HepG2 (cell line): ENCODE results near the gene GADD45GIP1. TPM values are rescaled to one million over a fixed set of nuclear protein-coding genes. Genes with fewer than 3 reads are reported as not detected.

ENCODE experiments used
- EED ChIP-seq: sonication (generic); formaldehyde crosslinking; IDR thresholded peaks from 2 replicates; pipeline ENCODE4 v1.5.0; 2020; ENCODE audit warnings: mild to moderate bottlenecking, missing genetic modification reagents
- JUNB ChIP-seq: sonication (generic); formaldehyde crosslinking; IDR thresholded peaks from 2 replicates; pipeline ENCODE4 v1.8.0; 2022; ENCODE audit warnings: missing genetic modification reagents, mild to moderate bottlenecking, borderline replicate concordance
- MBNL3 ChIP-seq: fragments of 250-450 bp; sonication (Bioruptor Pico); conservative IDR thresholded peaks from 2 replicates; pipeline ENCODE4 v1.8.0; 2022; ENCODE audit warnings: mild to moderate bottlenecking, inconsistent platforms
- MYNN ChIP-seq: sonication (generic); formaldehyde crosslinking; IDR thresholded peaks from 2 replicates; pipeline ENCODE4 v1.4.0; 2020; ENCODE audit warnings: mild to moderate bottlenecking, low read depth, missing genetic modification reagents
- NFE2L1 ChIP-seq: sonication (generic); formaldehyde crosslinking; IDR thresholded peaks from 2 replicates; pipeline ENCODE4 v1.4.0; 2020; ENCODE audit warnings: missing genetic modification reagents, mild to moderate bottlenecking, borderline replicate concordance
- NFIC ChIP-seq: IDR thresholded peaks from 2 replicates; pipeline ENCODE4 v1.6.1; 2012; ENCODE audit warnings: mild to moderate bottlenecking, low read length, inconsistent platforms
- TSC22D2 ChIP-seq: sonication (generic); formaldehyde crosslinking; IDR thresholded peaks from 2 replicates; pipeline ENCODE4 v1.5.1; 2020; ENCODE audit warnings: missing genetic modification reagents, mild to moderate bottlenecking, borderline replicate concordance
- YEATS4 ChIP-seq: sonication (generic); formaldehyde crosslinking; IDR thresholded peaks from 2 replicates; pipeline ENCODE4 v1.4.0; 2020; ENCODE audit warnings: missing genetic modification reagents, borderline replicate concordance
- ZC3H13 ChIP-seq: sonication (generic); formaldehyde crosslinking; IDR thresholded peaks from 2 replicates; pipeline ENCODE4 v1.8.1; 2023; ENCODE audit warnings: mild to moderate bottlenecking, missing genetic modification reagents, moderate library complexity
- ZNF136 ChIP-seq: sonication (generic); formaldehyde crosslinking; IDR thresholded peaks from 2 replicates; pipeline ENCODE4 v1.8.1; 2022; ENCODE audit warnings: low read depth, mild to moderate bottlenecking, moderate library complexity, missing genetic modification reagents
- ZNF230 ChIP-seq: sonication (generic); formaldehyde crosslinking; IDR thresholded peaks from 2 replicates; pipeline ENCODE4 v1.4.0; 2020; ENCODE audit warnings: mild to moderate bottlenecking, missing genetic modification reagents
- ZNF333 ChIP-seq: sonication (generic); formaldehyde crosslinking; IDR thresholded peaks from 2 replicates; pipeline ENCODE4 v1.4.0; 2020; ENCODE audit warnings: mild to moderate bottlenecking, missing genetic modification reagents, borderline replicate concordance
- ZNF484 ChIP-seq: sonication (generic); formaldehyde crosslinking; IDR thresholded peaks from 2 replicates; pipeline ENCODE4 v1.5.1; 2020; ENCODE audit warnings: mild to moderate bottlenecking, low read depth, missing genetic modification reagents, borderline replicate concordance
- ZNF549 ChIP-seq: sonication (generic); formaldehyde crosslinking; IDR thresholded peaks from 2 replicates; pipeline ENCODE4 v1.5.0; 2020; ENCODE audit warnings: missing genetic modification reagents
- ZNF772 ChIP-seq: sonication (generic); formaldehyde crosslinking; IDR thresholded peaks from 2 replicates; pipeline ENCODE4 v1.5.0; 2020; ENCODE audit warnings: mild to moderate bottlenecking, missing genetic modification reagents
- polyA plus RNA-seq, 8 experiments: library from polyadenylated mRNA; depleted of rRNA in 3 of 8; stranded (reverse) in 7 of 8; unstranded in 1 of 8; fragments of >200 nt; fragmentation: Illumina TruSeq in 4 of 8; extraction: Trizol in 4 of 8; gene quantifications; 2 replicates each; pipeline versions ENCODE4 v1.2.1 to v1.2.3, GENCODE V29; 2011 to 2016; ENCODE audit warnings: low read depth in 4 of 8, missing spikeins in 1 of 8, mixed read lengths in 1 of 8; ENCODE audit not compliant: insufficient read depth in 1 of 8
- total RNA-seq, 5 experiments: library from RNA; depleted of rRNA; stranded (reverse); fragments of >200 nt; fragmentation: Illumina TruSeq; extraction: Trizol; gene quantifications; 2 replicates each; pipeline ENCODE4 v1.2.3, GENCODE V29; 2016; ENCODE audit warnings: low read depth in 1 of 5
- TF ChIP-seq, protein P1 (sequence below): sonication (generic); formaldehyde crosslinking; IDR thresholded peaks from 2 replicates; pipeline ENCODE4 v1.4.0; 2020; ENCODE audit warnings: missing genetic modification reagents
- TF ChIP-seq, protein P2 (sequence below): sonication (generic); formaldehyde crosslinking; IDR thresholded peaks from 2 replicates; pipeline ENCODE4 v1.9.0; 2021; ENCODE audit warnings: missing genetic modification reagents, borderline replicate concordance
- TF ChIP-seq, protein P3 (sequence below): sonication (generic); formaldehyde crosslinking; IDR thresholded peaks from 2 replicates; pipeline ENCODE4 v1.8.0; 2022; ENCODE audit warnings: mild to moderate bottlenecking, missing genetic modification reagents, moderate library complexity
- TF ChIP-seq, protein P4 (sequence below): sonication (generic); formaldehyde crosslinking; IDR thresholded peaks from 2 replicates; pipeline ENCODE4 v1.5.0; 2020; ENCODE audit warnings: mild to moderate bottlenecking, low read depth, missing genetic modification reagents, borderline replicate concordance

Gene GADD45GIP1
- total and polyA plus RNA-seq, 2 of the 13 experiments (the other 11 are each of a cell fraction or from before 2014, with no cell fraction given) = 24.6 to 30.7 TPM

DNA sequence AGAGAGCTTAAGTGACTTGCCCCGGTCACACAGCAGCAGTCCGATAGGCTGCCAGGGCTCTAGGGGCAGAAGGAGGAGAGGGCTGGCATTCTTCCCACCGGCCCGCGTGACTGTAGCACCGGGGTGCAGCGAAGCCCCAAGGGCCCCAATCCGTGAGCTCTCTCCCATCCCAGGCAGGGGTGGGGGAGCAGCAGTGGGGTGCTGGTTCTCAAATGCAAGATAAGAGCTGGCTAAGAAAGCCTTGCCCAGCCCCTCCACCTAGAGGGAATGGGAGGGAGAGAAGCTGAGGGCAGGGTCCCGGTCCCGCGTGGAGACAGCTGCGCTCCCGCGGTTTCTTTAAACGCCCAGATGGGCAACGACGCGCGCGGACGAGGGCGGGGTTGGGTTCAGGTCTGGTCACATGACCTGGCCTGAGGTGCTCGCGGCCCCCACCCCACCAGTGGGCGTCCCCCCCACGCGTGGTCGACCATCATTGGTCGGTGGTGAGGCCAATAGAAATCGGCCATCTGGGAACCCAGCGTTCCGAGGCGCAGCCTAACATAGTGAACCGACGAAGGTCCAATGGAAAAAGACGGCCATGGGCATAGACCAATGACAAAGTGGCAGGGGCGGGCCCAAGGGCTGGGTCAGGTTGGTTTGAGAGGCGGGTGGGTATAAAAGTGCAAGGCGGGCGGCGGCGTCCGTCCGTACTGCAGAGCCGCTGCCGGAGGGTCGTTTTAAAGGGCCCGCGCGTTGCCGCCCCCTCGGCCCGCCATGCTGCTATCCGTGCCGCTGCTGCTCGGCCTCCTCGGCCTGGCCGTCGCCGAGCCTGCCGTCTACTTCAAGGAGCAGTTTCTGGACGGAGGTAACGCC is 18.9 kb downstream of the GADD45GIP1 start, which contains the start of gene CALR (continued):
- TF ChIP-seq JUNB (no peak), ZNF136 (CRISPR knock-in tag) (no peak; the same call in 1 of the 2 replicates), MYNN (no peak), TSC22D2 (CRISPR knock-in tag) (no peak), ZNF772 (CRISPR knock-in tag) (no peak; the same call in 1 of the 2 replicates), ZNF549 (CRISPR knock-in tag) (no peak), ZNF333 (no peak), ZC3H13 (peak; percentile 59; the same call in 1 of the 2 replicates), ZNF484 (no peak; the same call in 1 of the 2 replicates), NFE2L1 (CRISPR knock-in tag) (no peak), MBNL3 (CRISPR knock-in tag) (no peak), EED (CRISPR knock-in tag) (no peak), NFIC (no peak), YEATS4 (peak; percentile 79), ZNF230 (CRISPR knock-in tag) (no peak; the same call in 1 of the 2 replicates)
- TF ChIP-seq, protein P1, sequence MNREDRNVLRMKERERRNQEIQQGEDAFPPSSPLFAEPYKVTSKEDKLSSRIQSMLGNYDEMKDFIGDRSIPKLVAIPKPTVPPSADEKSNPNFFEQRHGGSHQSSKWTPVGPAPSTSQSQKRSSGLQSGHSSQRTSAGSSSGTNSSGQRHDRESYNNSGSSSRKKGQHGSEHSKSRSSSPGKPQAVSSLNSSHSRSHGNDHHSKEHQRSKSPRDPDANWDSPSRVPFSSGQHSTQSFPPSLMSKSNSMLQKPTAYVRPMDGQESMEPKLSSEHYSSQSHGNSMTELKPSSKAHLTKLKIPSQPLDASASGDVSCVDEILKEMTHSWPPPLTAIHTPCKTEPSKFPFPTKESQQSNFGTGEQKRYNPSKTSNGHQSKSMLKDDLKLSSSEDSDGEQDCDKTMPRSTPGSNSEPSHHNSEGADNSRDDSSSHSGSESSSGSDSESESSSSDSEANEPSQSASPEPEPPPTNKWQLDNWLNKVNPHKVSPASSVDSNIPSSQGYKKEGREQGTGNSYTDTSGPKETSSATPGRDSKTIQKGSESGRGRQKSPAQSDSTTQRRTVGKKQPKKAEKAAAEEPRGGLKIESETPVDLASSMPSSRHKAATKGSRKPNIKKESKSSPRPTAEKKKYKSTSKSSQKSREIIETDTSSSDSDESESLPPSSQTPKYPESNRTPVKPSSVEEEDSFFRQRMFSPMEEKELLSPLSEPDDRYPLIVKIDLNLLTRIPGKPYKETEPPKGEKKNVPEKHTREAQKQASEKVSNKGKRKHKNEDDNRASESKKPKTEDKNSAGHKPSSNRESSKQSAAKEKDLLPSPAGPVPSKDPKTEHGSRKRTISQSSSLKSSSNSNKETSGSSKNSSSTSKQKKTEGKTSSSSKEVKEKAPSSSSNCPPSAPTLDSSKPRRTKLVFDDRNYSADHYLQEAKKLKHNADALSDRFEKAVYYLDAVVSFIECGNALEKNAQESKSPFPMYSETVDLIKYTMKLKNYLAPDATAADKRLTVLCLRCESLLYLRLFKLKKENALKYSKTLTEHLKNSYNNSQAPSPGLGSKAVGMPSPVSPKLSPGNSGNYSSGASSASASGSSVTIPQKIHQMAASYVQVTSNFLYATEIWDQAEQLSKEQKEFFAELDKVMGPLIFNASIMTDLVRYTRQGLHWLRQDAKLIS = peak; percentile 72; the same call in 1 of the 2 replicates
- TF ChIP-seq, protein P2, sequence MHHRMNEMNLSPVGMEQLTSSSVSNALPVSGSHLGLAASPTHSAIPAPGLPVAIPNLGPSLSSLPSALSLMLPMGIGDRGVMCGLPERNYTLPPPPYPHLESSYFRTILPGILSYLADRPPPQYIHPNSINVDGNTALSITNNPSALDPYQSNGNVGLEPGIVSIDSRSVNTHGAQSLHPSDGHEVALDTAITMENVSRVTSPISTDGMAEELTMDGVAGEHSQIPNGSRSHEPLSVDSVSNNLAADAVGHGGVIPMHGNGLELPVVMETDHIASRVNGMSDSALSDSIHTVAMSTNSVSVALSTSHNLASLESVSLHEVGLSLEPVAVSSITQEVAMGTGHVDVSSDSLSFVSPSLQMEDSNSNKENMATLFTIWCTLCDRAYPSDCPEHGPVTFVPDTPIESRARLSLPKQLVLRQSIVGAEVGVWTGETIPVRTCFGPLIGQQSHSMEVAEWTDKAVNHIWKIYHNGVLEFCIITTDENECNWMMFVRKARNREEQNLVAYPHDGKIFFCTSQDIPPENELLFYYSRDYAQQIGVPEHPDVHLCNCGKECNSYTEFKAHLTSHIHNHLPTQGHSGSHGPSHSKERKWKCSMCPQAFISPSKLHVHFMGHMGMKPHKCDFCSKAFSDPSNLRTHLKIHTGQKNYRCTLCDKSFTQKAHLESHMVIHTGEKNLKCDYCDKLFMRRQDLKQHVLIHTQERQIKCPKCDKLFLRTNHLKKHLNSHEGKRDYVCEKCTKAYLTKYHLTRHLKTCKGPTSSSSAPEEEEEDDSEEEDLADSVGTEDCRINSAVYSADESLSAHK (CRISPR knock-in tag) = no peak
- TF ChIP-seq, protein P3, sequence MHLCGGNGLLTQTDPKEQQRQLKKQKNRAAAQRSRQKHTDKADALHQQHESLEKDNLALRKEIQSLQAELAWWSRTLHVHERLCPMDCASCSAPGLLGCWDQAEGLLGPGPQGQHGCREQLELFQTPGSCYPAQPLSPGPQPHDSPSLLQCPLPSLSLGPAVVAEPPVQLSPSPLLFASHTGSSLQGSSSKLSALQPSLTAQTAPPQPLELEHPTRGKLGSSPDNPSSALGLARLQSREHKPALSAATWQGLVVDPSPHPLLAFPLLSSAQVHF (CRISPR knock-in tag) = 0 out of 2 replicates have a peak, but pooled peaks have one; percentile 26
- TF ChIP-seq, protein P4, sequence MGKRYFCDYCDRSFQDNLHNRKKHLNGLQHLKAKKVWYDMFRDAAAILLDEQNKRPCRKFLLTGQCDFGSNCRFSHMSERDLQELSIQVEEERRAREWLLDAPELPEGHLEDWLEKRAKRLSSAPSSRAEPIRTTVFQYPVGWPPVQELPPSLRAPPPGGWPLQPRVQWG (CRISPR knock-in tag) = no peak
